NCI-H748 treated with DMSO at 0.1 percent for 48 hours (cell line): Measurements from ENCODE around the gene HM13.
A peak's percentile ranks its signal among the peaks of the same experiment; 100 is the strongest.
"Not testable (repeated sequence)": the region's sequence is repeated elsewhere in the genome, so short reads cannot be mapped to it uniquely, and the experiment has no call there.

Experiments
- DNase-seq: peaks from one replicate; lab custom pipeline; 2025; lab: John Stamatoyannopoulos, UW

Gene HM13

DNA sequence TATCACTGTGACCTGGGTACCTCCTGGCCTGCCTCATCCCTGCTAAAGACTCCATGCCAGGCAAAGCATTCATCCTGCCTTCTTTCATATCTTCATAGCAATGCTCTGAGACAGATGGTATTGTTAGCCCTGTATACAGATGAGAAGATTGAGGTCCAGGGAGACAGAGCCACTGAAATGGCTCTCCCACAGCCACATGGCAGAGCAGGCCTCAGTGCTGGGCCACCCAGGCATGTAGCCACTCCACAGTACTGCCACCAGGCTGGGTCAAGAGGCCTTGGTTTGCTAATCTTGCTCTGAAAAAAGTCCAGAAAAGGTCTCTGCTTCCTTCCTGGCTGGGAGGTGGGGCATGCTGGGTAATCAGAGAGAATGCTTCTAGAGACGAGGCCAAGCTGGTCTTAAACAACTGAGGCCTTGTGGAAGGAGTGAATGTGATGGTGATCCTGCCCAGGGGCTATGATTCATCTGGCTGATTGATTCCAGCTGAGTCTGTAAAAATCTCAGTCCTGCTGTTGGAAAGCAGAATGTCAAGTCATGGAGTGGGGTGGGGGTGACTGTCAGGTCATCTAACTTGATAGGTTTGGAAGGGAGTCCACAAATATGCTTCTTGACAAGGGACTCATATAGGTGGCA lies 29.8 kb downstream of the HM13 start:
- no peak for DNase-seq

DNA sequence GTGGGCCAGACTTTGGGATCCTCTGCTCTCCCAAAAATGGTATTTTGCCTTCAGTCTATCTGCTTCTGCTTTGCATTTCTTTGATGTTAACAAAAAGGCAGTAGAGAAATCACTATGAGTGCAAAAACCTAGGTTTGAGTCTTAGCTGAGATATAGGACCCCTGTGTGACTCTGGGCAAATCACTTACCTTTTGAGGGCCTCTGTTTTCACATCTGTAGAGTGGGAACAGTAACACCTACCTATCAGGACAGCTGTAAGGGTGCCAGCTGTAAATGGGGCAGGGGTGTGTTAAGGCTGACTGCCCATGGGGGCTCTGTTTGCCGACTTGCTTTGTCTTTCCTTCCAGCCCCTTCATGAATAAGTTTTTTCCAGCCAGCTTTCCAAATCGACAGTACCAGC lies 30.4 kb downstream of the HM13 start:
- DNase-seq: no peak

DNA sequence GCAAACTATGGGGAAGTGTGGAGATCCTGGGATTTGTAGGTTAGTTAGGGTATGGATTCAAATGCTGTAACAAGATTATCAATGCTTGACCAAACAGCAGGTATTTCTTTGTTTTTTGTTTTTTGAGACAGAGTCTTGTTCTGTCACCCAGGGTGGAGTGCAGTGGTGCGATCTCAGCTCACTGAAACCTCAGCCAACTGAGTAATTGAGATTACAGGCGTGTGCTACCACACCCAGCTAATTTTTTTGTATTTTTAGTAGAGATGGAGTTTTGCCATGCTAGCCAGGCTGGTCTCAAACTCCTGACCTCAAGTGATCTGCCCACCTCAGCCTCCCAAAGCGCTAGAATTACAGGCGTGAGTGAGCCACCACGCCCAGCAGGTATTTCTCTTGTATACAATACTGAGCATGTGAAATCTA lies 31.4 kb downstream of the HM13 start:
- DNase-seq: not testable (repeated sequence)

DNA sequence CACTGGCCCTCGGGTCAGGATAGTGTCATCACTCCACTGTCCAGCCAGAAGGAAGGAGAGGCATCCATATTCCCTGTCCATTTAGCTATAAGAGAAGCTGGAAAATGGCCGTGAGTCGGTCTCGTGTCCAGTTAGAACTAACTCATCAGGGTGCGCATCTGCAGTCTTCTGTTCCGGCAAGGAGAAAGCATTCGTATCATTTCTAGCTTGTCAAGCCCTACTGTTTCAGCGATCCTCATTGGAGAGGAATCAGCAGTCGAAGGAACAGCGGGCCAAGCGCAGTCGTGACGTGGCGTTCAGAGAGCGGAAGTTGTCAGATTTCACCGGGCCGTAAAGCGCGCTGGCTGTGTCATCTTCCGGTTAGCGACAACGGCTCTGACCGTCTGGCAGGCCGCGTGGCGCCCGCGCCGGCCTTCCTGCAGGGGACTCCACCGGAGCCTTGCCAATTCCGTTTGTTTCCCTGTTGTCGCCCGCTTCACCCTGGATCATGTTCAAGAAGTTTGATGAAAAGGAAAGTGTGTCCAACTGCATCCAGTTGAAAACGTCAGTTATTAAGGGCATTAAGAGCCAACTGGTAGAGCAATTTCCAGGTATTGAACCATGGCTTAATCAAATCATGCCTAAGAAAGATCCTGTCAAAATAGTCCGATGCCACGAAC lies 32.9 kb downstream of the HM13 start:
- peak; percentile 78 for DNase-seq

DNA sequence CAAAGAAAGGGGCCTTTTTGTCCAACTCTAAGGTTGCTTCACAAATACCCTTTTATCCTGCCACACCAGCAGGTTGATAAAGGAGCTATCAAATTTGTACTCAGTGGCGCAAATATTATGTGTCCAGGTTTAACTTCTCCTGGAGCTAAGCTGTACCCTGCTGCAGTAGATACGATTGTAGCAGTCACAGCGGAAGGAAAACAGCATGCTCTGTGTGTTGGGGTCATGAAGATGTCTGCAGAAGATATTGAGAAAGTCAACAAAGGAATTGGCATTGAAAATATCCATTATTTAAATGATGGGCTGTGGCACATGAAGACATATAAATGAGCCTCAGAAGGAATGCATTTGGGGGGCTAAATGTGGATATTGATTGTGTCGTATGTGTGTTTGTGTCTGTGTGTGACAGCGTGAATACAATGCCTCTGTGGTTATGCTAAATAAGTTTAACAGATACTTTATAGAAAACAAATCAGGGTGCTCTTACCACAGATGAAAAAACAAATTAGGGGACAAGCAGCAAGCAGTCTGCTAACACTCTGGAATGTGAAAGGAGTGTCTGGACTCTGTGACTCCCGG lies 33.6 kb downstream of the HM13 start:
- DNase-seq: no peak

DNA sequence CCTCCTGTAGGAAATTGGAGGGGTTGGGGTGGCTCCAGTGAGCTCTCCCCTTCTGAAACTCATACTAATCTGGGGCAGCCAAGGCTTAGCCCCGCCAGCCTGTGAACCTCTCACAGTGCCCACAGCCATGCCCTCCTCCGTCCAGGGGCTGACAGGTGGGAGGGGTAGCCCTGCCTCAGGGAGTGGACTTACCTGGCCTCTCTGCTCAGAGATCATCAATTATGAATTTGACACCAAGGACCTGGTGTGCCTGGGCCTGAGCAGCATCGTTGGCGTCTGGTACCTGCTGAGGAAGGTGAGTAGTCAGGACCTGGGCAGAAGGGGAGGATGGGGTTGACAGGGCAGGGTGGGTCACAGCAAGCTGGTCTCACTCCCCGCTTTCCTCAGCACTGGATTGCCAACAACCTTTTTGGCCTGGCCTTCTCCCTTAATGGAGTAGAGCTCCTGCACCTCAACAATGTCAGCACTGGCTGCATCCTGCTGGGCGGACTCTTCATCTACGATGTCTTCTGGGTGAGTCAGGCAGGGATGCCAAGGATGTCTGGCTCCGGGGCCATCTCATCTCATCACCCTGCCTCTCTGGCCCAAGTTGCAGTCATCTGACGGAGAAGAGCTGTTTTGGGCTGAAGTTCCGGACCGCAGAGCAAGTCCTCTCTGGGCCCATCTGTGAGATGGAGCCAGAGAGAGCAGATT lies 34.7 kb downstream of the HM13 start:
- DNase-seq: no peak

DNA sequence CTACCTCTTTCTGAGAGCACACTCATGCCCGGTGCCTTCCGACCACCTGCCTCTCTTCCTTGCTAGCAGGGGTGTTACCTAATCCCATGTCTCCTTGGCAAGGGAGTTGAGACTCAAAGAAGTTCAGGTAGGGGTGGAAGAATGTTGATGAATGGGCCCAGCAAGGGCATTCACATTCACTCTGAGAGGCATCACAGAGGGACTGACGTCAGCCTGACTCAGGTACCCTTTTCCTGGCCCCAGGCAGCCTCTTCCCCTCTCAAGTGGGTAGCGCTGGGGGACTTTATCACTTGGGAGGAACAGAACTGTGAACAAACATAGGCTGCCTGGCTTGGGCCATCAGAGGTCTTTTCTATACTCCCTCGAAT lies 35.3 kb downstream of the HM13 start:
- DNase-seq: no peak

DNA sequence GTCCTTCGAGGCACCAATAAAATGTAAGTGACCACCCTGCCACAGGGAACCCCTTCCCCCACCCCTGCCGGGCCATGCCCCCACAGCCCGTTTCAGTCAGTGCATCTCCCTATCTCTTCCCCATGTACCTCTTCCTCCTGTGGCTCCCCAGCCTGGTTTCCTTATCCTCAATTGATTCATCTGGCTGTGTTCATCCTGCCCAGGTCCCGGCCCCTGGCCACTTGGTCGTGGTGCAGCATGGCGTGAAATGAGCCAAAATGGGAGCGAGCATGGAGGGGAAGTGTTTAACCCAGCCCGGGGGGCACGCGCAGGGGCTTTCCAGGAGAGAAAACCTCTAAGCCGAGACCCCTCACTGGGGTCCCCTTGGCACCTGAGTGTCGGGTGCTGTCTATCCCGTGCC lies 35.9 kb downstream of the HM13 start:
- no peak for DNase-seq

DNA sequence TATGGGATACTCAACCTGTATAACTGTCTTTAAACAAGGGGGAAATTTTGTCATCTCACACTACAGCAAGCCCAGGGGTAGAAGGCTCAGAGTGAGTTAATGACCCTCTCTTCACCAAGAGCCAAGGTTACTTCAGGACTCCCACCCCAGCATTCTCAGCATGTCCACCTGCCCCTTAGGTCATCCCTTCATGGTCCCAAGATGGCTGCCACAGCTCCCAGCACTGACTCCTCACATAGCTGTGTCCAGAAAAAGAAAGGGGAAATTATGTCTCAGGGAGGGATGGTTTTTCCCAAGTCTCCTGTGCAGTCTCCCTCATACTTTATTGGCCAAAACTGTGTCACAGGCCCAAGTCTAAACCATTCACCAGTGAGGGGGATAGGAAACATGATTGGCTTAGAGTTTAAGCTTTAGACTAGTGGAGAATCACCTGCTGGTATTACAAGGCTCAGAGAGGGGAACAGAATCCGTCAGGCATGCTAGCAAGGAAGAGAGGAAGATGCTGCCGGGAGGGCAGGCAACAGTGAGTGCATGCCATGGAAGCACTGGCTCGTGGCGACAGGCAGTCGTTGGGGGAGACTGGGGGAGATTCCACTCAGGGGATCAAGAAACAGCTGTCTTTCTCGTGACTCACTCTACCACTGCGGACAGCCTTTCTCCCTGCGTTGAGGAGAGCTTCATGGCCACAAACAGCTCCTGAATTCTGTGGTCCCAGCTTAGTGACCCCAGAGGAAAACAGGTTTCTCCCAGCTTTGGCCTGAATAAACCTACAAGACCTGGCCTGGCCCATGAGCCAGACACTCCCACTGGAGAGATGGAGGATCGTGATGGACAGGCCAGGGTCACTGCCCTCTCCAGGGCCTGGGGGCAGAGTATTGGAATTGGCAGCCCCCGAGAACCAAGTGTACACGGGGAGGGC lies 37.2 kb downstream of the HM13 start:
- DNase-seq: no peak

DNA sequence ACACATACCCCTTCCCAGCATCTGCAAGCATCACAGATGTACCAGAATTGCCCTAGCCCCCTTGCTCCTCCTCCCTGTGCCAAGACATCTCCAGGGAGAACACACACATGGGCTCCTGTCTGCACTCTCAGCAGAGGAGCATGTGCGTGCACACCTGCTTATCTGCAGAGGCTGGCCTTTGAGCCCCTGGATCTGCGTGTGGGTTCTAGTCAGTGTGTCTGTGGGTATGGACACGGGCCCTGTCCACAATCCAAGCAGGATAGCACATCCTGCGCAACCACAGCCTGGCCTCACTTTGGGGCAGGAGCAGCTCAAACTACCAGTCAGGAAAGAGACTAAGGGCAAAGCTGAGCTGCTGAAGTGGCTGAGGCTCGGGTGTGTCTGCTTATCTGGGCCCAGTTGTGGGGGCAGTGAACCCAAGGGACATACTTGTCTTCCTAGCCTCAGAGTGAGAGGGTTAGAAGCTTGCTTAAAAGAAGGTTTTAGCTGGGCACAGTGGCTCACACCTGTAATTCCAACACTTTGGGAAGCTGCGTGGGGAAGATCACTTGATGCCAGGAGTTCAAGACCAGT lies 41.0 kb downstream of the HM13 start:
- DNase-seq: no peak

DNA sequence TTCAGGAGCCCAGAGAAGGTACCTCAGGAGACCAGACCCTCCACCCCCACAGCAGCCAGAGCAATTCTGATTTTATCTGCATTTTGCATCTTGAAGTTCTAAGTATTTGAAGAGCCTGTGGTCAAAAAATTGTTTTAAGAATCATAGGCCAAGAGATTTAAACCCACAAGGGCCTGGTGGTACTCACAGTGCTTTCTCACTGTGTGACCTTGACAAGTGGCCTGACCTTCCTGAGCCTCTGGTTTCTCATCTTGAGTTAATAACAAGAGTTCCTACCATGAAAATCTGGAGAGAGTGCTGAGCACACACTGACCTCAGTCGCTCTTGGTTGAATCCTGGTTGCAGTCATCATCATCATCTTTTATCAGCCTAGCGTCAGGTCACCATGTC lies 45.5 kb downstream of the HM13 start:
- no peak for DNase-seq

DNA sequence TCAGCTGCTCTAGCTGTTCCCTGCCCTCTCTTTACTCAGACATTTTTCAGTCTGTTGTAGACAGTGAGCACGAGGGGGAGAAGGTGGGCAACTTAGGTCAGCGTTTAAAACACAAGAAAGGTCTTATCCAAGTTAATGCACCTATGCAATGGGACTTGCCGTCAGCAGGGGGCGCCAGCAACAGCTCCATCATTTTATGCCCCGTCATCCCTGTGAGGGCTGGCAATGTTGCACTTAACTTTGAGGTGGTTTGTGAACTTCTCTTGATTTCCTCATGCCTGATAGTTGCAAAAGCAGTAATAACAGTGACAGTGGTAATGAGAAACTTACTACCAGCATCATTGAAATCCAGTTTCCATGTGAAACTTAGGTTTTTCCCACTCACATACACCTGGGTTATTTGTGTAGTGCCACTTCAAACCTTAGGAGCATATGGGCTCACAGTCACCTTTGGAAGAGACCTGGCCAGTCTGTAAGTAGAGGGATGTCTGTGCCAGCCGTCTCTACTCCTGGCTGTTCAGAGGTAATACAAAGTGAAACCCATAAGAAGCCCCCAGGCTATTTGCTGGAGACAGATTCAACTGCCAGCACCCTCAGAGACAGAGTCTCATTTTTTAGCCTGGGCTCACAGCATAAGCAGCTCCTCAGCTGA lies 46.0 kb downstream of the HM13 start:
- peak; percentile 36 for DNase-seq

DNA sequence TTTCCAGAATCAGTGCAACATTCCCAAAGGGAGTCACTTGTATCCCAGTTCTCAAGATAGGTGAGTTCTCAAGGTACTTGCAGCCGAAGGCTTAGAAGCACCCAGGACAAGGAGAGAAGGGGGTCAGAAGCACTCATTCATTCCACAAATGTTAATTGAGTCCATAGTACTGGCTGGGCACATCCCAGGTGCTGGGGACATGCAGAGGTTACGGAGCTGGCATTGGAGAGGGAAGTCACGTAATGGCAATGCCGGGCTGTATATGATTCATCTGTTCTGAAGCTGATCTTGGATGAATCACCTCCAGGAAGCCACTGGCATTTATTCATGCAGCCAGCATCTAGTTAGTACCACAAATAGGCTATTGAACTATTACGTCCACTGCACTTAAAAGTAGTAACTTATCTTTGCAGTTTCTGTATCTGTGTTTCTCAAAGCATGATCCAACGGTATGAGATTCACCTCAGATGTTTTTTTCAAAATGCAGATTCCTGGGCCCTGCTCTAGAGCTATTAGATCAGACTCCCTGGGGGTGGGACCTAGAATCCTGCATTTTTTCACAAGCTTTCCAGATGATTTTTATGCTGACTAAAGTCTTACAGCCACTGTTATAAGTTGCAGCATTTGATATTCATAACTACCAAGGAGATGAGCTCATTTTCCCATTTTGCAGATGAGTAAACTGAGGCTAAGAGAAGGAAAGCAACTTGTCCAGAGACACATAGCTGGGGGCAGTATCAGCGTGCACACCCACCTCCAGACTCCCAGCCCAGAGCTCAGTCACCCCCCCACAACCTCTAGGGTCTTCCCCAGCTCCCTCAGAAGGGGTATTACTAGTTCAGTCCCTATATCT lies 46.7 kb downstream of the HM13 start:
- DNase-seq: no peak

DNA sequence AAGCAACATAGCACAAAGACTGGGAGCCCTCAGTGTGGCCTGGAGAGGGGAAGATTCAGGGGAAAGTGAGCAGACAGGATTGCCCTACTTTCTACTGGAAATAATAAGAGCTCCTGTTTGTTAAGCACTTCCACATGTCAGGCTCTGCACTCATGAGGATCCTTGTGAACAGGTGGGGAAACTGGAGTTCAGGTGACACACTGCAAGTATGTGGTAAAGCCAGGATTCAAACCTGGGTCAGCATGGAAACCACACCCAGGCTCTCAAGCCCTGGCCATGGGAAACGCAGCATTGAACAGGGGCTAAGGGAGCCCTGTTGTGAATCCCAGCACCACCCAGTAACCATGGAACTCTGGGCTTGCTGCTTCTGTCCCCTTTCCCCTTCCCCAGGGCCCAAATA lies 48.0 kb downstream of the HM13 start:
- DNase-seq: no peak

DNA sequence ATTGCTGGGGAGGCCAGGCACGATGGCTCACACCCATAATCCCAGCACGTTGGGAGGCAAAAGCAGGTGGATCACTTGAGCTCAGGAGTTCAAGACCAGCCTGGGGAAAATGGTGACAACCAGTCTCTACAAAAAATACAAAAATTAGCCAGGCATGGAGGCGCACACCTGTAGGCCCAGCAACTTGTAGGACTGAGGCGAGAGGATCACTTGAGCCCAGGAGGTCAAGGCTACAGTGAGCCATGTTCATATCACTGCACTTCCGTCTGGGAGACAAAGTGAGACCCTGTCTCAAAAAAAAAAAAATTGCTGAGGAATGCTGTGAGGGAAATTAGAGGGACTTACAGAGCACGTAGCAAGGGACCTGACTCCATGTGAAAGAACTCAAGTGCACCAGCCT lies 50.0 kb downstream of the HM13 start:
- no peak for DNase-seq

DNA sequence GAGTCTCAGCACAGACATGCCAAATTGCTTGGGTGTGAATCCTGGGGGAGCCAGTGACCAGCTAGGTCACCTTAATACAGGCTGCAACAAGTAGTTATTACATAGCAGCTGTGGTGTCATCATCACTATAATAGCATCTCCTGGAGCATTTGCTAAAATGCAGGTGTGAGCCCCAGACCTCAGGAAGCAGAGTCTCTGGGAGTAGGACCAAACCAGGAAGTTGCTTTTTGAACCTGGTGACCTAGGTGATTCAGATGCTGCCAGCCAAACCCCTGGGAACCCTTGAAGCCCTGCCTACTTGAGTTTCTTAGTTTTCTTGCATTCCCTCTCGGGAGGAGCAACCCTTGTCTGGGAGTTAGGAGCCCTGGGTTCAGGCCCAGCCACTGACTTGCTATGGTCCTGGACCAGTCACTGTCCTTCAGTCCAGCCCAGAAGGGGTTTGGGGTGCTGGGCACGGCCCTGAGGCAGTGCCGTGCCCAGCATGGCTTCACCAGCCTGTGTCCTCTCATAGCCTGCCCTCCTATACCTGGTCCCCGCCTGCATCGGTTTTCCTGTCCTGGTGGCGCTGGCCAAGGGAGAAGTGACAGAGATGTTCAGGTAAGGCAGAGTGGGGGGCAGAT lies 51.6 kb downstream of the HM13 start:
- no peak for DNase-seq

DNA sequence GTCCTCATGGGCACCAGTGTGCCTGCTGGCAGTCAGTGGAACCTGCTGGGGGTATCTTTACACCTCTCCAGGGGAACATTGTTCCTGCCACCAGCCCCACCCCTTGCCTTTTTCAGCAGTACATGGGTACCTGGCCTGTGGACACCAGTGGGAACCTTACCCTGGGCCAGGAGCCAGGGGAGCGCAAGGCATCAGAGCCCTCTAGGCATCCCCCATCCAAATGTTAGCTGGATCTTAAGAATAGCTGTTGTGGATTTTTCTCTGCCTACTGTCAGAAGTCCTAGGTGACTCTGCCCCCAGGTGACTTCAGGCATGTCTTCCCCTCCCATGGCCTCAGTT lies 52.0 kb downstream of the HM13 start:
- DNase-seq: no peak

DNA sequence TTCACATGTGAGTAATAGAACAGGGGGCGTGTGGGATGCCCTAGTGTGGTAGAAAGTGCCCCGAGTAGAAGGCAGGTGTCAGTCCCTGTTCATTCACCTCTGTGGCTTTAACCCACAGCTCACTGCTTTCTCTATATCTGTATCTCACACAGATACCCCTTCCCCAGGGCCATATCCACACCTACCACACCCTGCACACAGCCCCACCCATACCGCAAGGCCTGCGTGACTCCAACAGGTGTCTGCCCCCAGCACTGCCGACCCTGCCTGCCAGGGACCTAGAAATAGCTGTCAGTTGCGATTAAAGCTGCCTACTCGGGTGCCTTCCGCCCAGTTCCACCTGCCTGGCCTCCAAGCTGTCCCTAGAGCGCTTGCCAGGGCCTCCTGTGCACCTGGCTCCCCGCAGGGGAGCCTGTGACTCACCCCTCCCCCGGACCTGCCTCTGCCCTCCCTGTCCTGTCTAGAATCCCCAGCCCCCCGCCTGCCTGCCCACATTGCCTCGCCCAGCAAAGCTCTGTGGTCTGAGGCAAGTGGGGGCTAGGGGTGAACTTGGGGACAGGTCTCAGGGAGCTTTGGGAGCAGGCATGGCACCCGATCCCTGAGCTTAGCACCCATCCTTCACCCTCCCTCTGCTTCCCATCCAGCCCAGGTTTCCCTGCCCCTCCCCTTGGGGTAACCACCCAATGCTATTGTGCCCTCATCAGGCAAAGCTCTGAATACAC lies 52.6 kb downstream of the HM13 start:
- peak; percentile 40 for DNase-seq

DNA sequence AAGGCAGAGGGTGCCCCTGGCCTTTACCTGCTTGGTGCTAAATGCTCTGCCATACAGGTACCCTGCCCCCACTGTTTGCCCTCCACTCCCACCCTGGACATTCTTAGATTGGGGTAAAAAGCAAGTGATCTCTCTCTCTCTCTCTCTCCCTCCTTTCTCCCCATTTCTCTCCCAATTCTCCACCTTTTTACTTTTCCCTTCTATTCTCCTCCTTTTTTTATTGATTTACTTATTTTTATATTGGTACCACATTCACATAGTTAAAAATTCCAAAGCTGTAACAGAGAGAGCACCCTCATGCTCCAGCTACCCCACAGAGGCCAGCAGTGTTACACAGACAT lies 53.1 kb downstream of the HM13 start:
- DNase-seq: no peak
